Measurements from ENCODE around the gene NRSN2.
"Not testable (repeated sequence)": the region's sequence is repeated elsewhere in the genome, so short reads cannot be mapped to it uniquely, and the experiment has no call there.

NRSN2 gene

GRCh38 chr20:325889-326644, 20.8 kb upstream of the NRSN2 start:
- Histone ChIP-seq H3K27ac (ENCODE audit: low read depth, low read length) (peak overlapping the region; percentile 80; the same call in 1 of the 2 replicates), H3K9me3 (ENCODE audit: control insufficient read depth, insufficient read depth, low read depth, low read length) (no peaks in the 10 kb centered on the region), H3K36me3 (ENCODE audit: control insufficient read depth, insufficient read depth, low read length) (peaks cover 6% of the 10 kb centered on the region), H3K4me1 (ENCODE audit: control insufficient read depth, insufficient read depth, low read length) (peaks cover 41% of the 10 kb centered on the region), H3K9ac (ENCODE audit: low read length) (peak overlapping the region; percentile 96), H3K27me3 (ENCODE audit: control insufficient read depth, insufficient read depth, low read length) (no peaks in the 10 kb centered on the region), H3K4me3 (ENCODE audit: low read depth, low read length) (peak overlapping the region; percentile 93)

- Histone ChIP-seq H3K27me3 (ENCODE audit: control insufficient read depth, insufficient read depth, low read length) (no peaks in the 10 kb centered on the region), H3K9ac (ENCODE audit: low read length) (peak overlapping the region; percentile 96), H3K27ac (ENCODE audit: low read depth, low read length) (peak overlapping the region; percentile 80; the same call in 1 of the 2 replicates), H3K4me3 (ENCODE audit: low read depth, low read length) (peak overlapping the region; percentile 93), H3K9me3 (ENCODE audit: control insufficient read depth, insufficient read depth, low read depth, low read length) (no peaks in the 10 kb centered on the region), H3K4me1 (ENCODE audit: control insufficient read depth, insufficient read depth, low read length) (peaks cover 41% of the 10 kb centered on the region), H3K36me3 (ENCODE audit: control insufficient read depth, insufficient read depth, low read length) (peaks cover 6% of the 10 kb centered on the region)
Observed at GRCh38 chr20:326645-327185, 20.2 kb upstream of the NRSN2 start.

- Histone ChIP-seq H3K9ac (ENCODE audit: low read length) (peak overlapping the region; percentile 75), H3K4me1 (ENCODE audit: control insufficient read depth, insufficient read depth, low read length) (peaks cover 35% of the 10 kb centered on the region), H3K27ac (ENCODE audit: low read depth, low read length) (no peak overlapping the region), H3K4me3 (ENCODE audit: low read depth, low read length) (peak overlapping the region; percentile 93), H3K27me3 (ENCODE audit: control insufficient read depth, insufficient read depth, low read length) (no peaks in the 10 kb centered on the region), H3K9me3 (ENCODE audit: control insufficient read depth, insufficient read depth, low read depth, low read length) (no peaks in the 10 kb centered on the region), H3K36me3 (ENCODE audit: control insufficient read depth, insufficient read depth, low read length) (peaks cover 6% of the 10 kb centered on the region)
Observed at GRCh38 chr20:327186-328026, 19.5 kb upstream of the NRSN2 start.

GRCh38 chr20:328027-328974, 18.6 kb upstream of the NRSN2 start:
- no peak overlapping the region for H3K27ac ChIP-seq (ENCODE audit: low read depth, low read length)
- no peaks in the 10 kb centered on the region for H3K9me3 ChIP-seq (ENCODE audit: control insufficient read depth, insufficient read depth, low read depth, low read length)
- H3K4me3 ChIP-seq (ENCODE audit: low read depth, low read length) = peak overlapping the region; percentile 93
- peaks cover 6% of the 10 kb centered on the region for H3K36me3 ChIP-seq (ENCODE audit: control insufficient read depth, insufficient read depth, low read length)
- H3K9ac ChIP-seq (ENCODE audit: low read length) = peak overlapping the region; percentile 75
- H3K27me3 ChIP-seq (ENCODE audit: control insufficient read depth, insufficient read depth, low read length) = peaks cover 4% of the 10 kb centered on the region; the same call in 1 of the 2 replicates
- peaks cover 26% of the 10 kb centered on the region for H3K4me1 ChIP-seq (ENCODE audit: control insufficient read depth, insufficient read depth, low read length)

GRCh38 chr20:328975-329695, 17.8 kb upstream of the NRSN2 start:
- no peak overlapping the region for H3K27ac ChIP-seq (ENCODE audit: low read depth, low read length)
- H3K4me3 ChIP-seq (ENCODE audit: low read depth, low read length) = peak overlapping the region; percentile 15; the same call in 1 of the 2 replicates
- H3K9ac ChIP-seq (ENCODE audit: low read length) = no peak overlapping the region
- peaks cover 26% of the 10 kb centered on the region for H3K4me1 ChIP-seq (ENCODE audit: control insufficient read depth, insufficient read depth, low read length)
- peaks cover 6% of the 10 kb centered on the region for H3K36me3 ChIP-seq (ENCODE audit: control insufficient read depth, insufficient read depth, low read length)
- H3K9me3 ChIP-seq (ENCODE audit: control insufficient read depth, insufficient read depth, low read depth, low read length) = no peaks in the 10 kb centered on the region
- peaks cover 4% of the 10 kb centered on the region; the same call in 1 of the 2 replicates for H3K27me3 ChIP-seq (ENCODE audit: control insufficient read depth, insufficient read depth, low read length)

- no peak overlapping the region for H3K9ac ChIP-seq (ENCODE audit: low read length)
- peaks cover 4% of the 10 kb centered on the region; the same call in 1 of the 2 replicates for H3K27me3 ChIP-seq (ENCODE audit: control insufficient read depth, insufficient read depth, low read length)
- H3K4me3 ChIP-seq (ENCODE audit: low read depth, low read length) = peak overlapping the region; percentile 5; the same call in 1 of the 2 replicates
Observed at GRCh38 chr20:329851-330232, 17.1 kb upstream of the NRSN2 start.

GRCh38 chr20:330233-331149, 16.4 kb upstream of the NRSN2 start:
- Histone ChIP-seq H3K9ac (ENCODE audit: low read length) (no peak overlapping the region), H3K4me3 (ENCODE audit: low read depth, low read length) (no peak overlapping the region), H3K36me3 (ENCODE audit: control insufficient read depth, insufficient read depth, low read length) (peaks cover 6% of the 10 kb centered on the region)

More at GRCh38 chr20:329851-330232, 17.1 kb upstream of the NRSN2 start:
- H3K36me3 ChIP-seq (ENCODE audit: control insufficient read depth, insufficient read depth, low read length) = peaks cover 6% of the 10 kb centered on the region
- H3K27ac ChIP-seq (ENCODE audit: low read depth, low read length) = no peak overlapping the region
- H3K9me3 ChIP-seq (ENCODE audit: control insufficient read depth, insufficient read depth, low read depth, low read length) = no peaks in the 10 kb centered on the region
- H3K4me1 ChIP-seq (ENCODE audit: control insufficient read depth, insufficient read depth, low read length) = peaks cover 25% of the 10 kb centered on the region

GRCh38 chr20:334578-334977, 12.3 kb upstream of the NRSN2 start:
- Histone ChIP-seq H3K9me3 (ENCODE audit: control insufficient read depth, insufficient read depth, low read depth, low read length) (no peaks in the 10 kb centered on the region), H3K27me3 (ENCODE audit: control insufficient read depth, insufficient read depth, low read length) (peaks cover 30% of the 10 kb centered on the region), H3K36me3 (ENCODE audit: control insufficient read depth, insufficient read depth, low read length) (no peaks in the 10 kb centered on the region), H3K27ac (ENCODE audit: low read depth, low read length) (no peak overlapping the region), H3K4me1 (ENCODE audit: control insufficient read depth, insufficient read depth, low read length) (peaks cover 9% of the 10 kb centered on the region), H3K4me3 (ENCODE audit: low read depth, low read length) (no peak overlapping the region), H3K9ac (ENCODE audit: low read length) (no peak overlapping the region)

More at GRCh38 chr20:330233-331149, 16.4 kb upstream of the NRSN2 start:
- H3K9me3 ChIP-seq (ENCODE audit: control insufficient read depth, insufficient read depth, low read depth, low read length) = no peaks in the 10 kb centered on the region
- peaks cover 24% of the 10 kb centered on the region for H3K4me1 ChIP-seq (ENCODE audit: control insufficient read depth, insufficient read depth, low read length)
- H3K27ac ChIP-seq (ENCODE audit: low read depth, low read length) = no peak overlapping the region
- H3K27me3 ChIP-seq (ENCODE audit: control insufficient read depth, insufficient read depth, low read length) = peaks cover 4% of the 10 kb centered on the region; the same call in 1 of the 2 replicates

GRCh38 chr20:336040-336439, 10.9 kb upstream of the NRSN2 start:
- peaks cover 30% of the 10 kb centered on the region for H3K27me3 ChIP-seq (ENCODE audit: control insufficient read depth, insufficient read depth, low read length)
- not testable (repeated sequence) for H3K36me3 ChIP-seq (ENCODE audit: control insufficient read depth, insufficient read depth, low read length); H3K4me1 ChIP-seq (ENCODE audit: control insufficient read depth, insufficient read depth, low read length); H3K27ac ChIP-seq (ENCODE audit: low read depth, low read length); H3K9ac ChIP-seq (ENCODE audit: low read length); H3K4me3 ChIP-seq (ENCODE audit: low read depth, low read length); H3K9me3 ChIP-seq (ENCODE audit: control insufficient read depth, insufficient read depth, low read depth, low read length)
